HG02840 (cell line): ENCODE results near the gene NDUFC1.

Experiments used
- ATAC-seq: cut with Tn5 transposase; IDR thresholded peaks from one replicate; pipeline ENCODE4 v1.9.1; 2021; ENCODE audit warnings: mild to moderate bottlenecking, moderate library complexity, moderate number of reproducible peaks; ENCODE audit not compliant: unreplicated experiment, low FRiP score

Gene NDUFC1

GRCh38 chr4:139300431-139301112 lies 1.7 kb downstream of the NDUFC1 start:
- ATAC-seq, result peak; percentile 2

GRCh38 chr4:139299536-139299935 lies 2.7 kb downstream of the NDUFC1 start:
- ATAC-seq, result no peak

- ATAC-seq, result no peak
Measured at GRCh38 chr4:139297001-139297410, 5.3 kb downstream of the NDUFC1 start.

- ATAC-seq, result no peak
Measured at GRCh38 chr4:139295942-139296299, 6.4 kb downstream of the NDUFC1 start.

- ATAC-seq, result peak; percentile 96
Measured at GRCh38 chr4:139295206-139295941, 6.9 kb downstream of the NDUFC1 start.

GRCh38 chr4:139286186-139286698 lies 16.0 kb downstream of the NDUFC1 start:
- ATAC-seq, result no peak

- no peak for ATAC-seq
Measured at GRCh38 chr4:139282721-139283075, 19.6 kb downstream of the NDUFC1 start.

- no peak for ATAC-seq
Measured at GRCh38 chr4:139282065-139282720, 20.1 kb downstream of the NDUFC1 start.

- no peak for ATAC-seq
Measured at GRCh38 chr4:139279760-139280620, 22.3 kb downstream of the NDUFC1 start, which contains the start of gene MGARP. TSS of gene MGARP (minus strand) at chr4:139280225. CDS start at chr4:139280158, 67 bp downstream.

GRCh38 chr4:139278912-139279759 lies 23.1 kb downstream of the NDUFC1 start:
- no peak for ATAC-seq

- ATAC-seq, result no peak
Measured at GRCh38 chr4:139278485-139278884, 23.8 kb downstream of the NDUFC1 start.

- no peak for ATAC-seq
Measured at GRCh38 chr4:139275281-139275735, 27.0 kb downstream of the NDUFC1 start.

GRCh38 chr4:139274790-139275189 lies 27.5 kb downstream of the NDUFC1 start:
- ATAC-seq, result no peak

- ATAC-seq, result no peak
Measured at GRCh38 chr4:139273835-139274234, 28.4 kb downstream of the NDUFC1 start.

GRCh38 chr4:139267301-139267700 lies 35.0 kb downstream of the NDUFC1 start:
- no peak for ATAC-seq

GRCh38 chr4:139266583-139267257 lies 35.6 kb downstream of the NDUFC1 start:
- peak; percentile 98 for ATAC-seq

GRCh38 chr4:139266208-139266582 lies 36.1 kb downstream of the NDUFC1 start:
- ATAC-seq, result peak; percentile 1

GRCh38 chr4:139265654-139266053 lies 36.6 kb downstream of the NDUFC1 start:
- ATAC-seq, result no peak

- ATAC-seq, result no peak
Measured at GRCh38 chr4:139256349-139256748, 45.9 kb downstream of the NDUFC1 start.
